NCI-H446 (cell line): ENCODE data around the gene EPHB4.
"Not testable (repeated sequence)": the region's sequence is repeated elsewhere in the genome, so short reads cannot be mapped to it uniquely, and the experiment has no call there.

Experiments
- DNase-seq, 2 experiments: peaks; one replicate each; lab custom pipeline; 2025; lab: John Stamatoyannopoulos, UW

EPHB4 gene

GRCh38 chr7:100827330-100828226 lies at the start of gene EPHB4:
Gene EPHB4, minus strand, starts transcription at chr7:100827523. Its CDS starts 493 bp downstream, at chr7:100827030.
- peak; percentile 5 to 76 for DNase-seq

GRCh38 chr7:100875356-100875751 lies 48.0 kb upstream of the EPHB4 start:
- no peak for DNase-seq

- peak; percentile 87 to 98 for DNase-seq
Measured at GRCh38 chr7:100874577-100875355, 47.4 kb upstream of the EPHB4 start, which contains the start of gene SRRT. Gene SRRT, plus strand, starts transcription at chr7:100875103. Its CDS starts 488 bp downstream, at chr7:100875591.

- no peak for DNase-seq
Measured at GRCh38 chr7:100874300-100874576, 46.9 kb upstream of the EPHB4 start.

- no peak for DNase-seq
Measured at GRCh38 chr7:100873599-100874299, 46.4 kb upstream of the EPHB4 start.

GRCh38 chr7:100867776-100868485 lies 40.6 kb upstream of the EPHB4 start:
- DNase-seq, result no peak

- DNase-seq, result no peak
Measured at GRCh38 chr7:100867040-100867775, 39.9 kb upstream of the EPHB4 start, which contains the start of gene TRIP6. Gene TRIP6, plus strand, starts transcription at chr7:100867387. Its CDS starts 111 bp downstream, at chr7:100867498.

- no peak for DNase-seq
Measured at GRCh38 chr7:100866729-100867039, 39.4 kb upstream of the EPHB4 start.

- DNase-seq, result peak; percentile 47 to 89
Measured at GRCh38 chr7:100865938-100866728, 38.8 kb upstream of the EPHB4 start.

- no peak for DNase-seq
Measured at GRCh38 chr7:100865372-100865911, 38.1 kb upstream of the EPHB4 start.

- DNase-seq, result no peak
Measured at GRCh38 chr7:100864263-100864845, 37.0 kb upstream of the EPHB4 start.

GRCh38 chr7:100863406-100863950 lies 36.2 kb upstream of the EPHB4 start:
- no peak for DNase-seq

GRCh38 chr7:100861616-100861985 lies 34.3 kb upstream of the EPHB4 start:
- DNase-seq, result no peak

GRCh38 chr7:100860702-100861615 lies 33.6 kb upstream of the EPHB4 start:
- no peak for DNase-seq

- DNase-seq, result no peak
Measured at GRCh38 chr7:100859856-100860255, 32.5 kb upstream of the EPHB4 start.

- DNase-seq, result no peak
Measured at GRCh38 chr7:100856871-100857282, 29.6 kb upstream of the EPHB4 start.

GRCh38 chr7:100855515-100855914 lies 28.2 kb upstream of the EPHB4 start:
- no peak for DNase-seq

- not testable (repeated sequence) for DNase-seq
Measured at GRCh38 chr7:100854899-100855298, 27.6 kb upstream of the EPHB4 start.
